HG03025 (cell line): Measurements from ENCODE around the gene FLVCR1.
"Not testable (repeated sequence)": the region's sequence is repeated elsewhere in the genome, so short reads cannot be mapped to it uniquely, and the experiment has no call there.

Experiments
- ATAC-seq: cut with Tn5 transposase; IDR thresholded peaks from one replicate; pipeline ENCODE4 v1.9.1; 2021; ENCODE audit warnings: mild to moderate bottlenecking, moderate library complexity; ENCODE audit not compliant: unreplicated experiment, low FRiP score

The FLVCR1 gene

GRCh38 chr1:212858461-212859265 is 588 bp downstream of the FLVCR1 start:
- ATAC-seq: peak; percentile 16

- no peak for ATAC-seq
Measured at GRCh38 chr1:212860713-212861581, 2.9 kb downstream of the FLVCR1 start.

GRCh38 chr1:212862111-212862690 is 4.1 kb downstream of the FLVCR1 start:
- no peak for ATAC-seq

DNA sequence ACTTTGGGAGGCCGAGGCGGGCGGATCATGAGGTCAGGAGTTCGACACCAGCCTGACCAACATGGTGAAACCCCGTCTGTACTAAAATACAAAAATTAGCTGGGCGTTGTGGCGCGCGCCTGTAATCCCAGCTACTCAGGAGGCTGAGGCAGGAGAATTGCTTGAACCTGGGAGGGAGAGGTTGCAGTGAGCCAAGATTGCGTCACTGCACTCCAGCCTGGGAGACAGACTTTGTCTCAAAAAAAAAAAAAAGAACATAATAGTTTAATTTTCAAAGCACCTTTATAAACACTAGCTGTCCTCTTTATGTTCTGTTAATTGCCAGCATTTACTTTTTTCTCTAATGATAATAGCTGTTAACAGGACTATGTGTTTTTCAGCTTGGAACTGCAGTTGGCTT is 5.3 kb downstream of the FLVCR1 start:
- ATAC-seq: not testable (repeated sequence)

DNA sequence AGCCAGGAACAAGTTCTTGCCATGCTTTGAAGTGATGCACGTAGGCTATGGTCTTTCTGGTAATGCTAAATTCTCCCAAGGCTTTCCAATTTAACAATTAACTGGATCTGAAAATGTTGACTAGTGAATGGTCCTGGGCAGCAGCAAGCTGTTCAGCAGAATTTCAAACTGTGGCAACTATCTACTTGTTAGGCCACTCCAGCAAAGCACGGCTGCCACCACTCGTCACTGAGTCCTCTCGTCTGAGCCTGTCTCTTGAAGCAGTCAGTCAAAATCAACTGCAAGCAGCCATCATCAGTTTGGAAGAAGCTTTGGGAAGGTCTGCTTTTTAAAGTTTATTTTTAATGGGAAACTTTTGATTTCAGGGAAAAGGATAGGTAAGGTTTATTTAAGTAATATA is 6.1 kb downstream of the FLVCR1 start:
- no peak for ATAC-seq

- no peak for ATAC-seq
Measured at GRCh38 chr1:212867192-212867591, 9.1 kb downstream of the FLVCR1 start.

DNA sequence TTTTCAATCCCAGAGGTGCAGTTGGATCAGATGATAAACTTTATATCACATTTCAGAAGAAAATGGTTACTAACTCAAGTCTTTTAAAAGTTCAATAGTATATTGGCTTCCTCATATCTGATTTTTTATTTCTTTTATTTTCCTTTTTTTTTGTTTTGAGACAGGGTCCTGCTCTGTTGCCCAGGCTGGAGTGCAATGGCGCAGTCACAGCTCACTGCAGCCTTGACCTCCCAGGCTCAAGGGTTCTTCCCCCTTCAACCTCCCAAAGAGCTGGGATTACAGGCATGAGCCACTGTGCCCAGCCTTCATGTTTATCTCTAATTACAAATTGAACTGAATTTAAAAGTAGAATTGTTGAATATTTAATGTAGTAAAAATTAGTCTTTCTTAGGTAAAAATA is 13.9 kb downstream of the FLVCR1 start:
- ATAC-seq: no peak

GRCh38 chr1:212873518-212873917 is 15.4 kb downstream of the FLVCR1 start:
- peak; percentile 63 for ATAC-seq

GRCh38 chr1:212878418-212878817 is 20.3 kb downstream of the FLVCR1 start:
- no peak for ATAC-seq

DNA sequence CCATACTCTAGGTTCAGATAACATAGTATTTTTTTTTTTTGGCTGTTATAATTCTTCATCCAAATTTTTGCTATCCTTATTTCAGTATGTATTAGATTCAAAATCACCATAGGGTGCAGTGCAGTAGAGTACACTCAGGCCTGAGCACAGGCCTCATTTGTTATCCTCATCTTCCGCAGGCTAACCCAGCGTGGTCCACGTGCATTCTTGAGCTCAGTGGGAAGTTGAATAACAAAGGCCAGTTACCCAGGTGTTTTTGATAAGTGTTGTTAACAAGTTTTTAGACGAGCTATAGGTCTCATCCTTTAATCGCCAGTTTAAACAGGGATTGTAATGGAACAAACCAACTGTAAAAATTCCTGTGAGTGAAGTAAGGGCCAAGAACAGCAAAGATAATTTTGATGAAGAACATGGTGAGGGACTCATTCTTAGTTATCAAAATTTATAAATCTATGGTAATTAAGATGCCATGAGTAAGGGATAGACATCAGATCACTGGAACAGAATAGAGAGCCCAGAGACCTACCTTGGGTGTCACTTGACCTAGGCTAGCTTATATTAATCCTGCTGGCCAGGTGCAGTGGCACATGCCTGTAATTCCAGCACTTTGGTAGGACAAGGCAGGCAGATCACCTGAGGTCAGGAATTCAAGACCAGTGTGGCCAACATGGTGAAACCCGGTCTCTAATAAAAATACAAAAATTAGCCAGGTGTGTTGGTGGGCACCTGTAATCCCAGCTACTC is 22.0 kb downstream of the FLVCR1 start:
- ATAC-seq: no peak

- no peak for ATAC-seq
Measured at GRCh38 chr1:212884592-212884991, 26.5 kb downstream of the FLVCR1 start.

DNA sequence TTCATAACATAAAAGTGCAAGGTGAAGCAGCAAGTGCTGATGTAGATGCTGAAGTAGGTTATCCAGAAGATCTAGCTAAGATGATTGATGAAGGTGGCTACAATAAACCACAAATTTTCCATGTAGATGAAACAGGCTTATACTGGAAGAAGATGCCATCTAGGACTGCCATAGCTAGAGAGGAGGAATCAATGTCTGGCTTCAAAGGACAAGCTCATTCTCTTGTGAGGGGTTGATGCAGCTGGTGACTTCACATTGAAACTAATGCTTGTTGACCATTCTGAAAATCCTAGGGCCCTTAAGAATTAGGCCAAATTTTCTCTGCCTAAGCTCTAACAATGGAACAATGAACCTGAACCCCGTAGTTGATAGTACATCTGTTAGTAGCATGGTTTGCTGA is 34.0 kb downstream of the FLVCR1 start:
- ATAC-seq: no peak

GRCh38 chr1:212899845-212900244 is 41.8 kb downstream of the FLVCR1 start:
- no peak for ATAC-seq

- no peak for ATAC-seq
Measured at GRCh38 chr1:212901290-212901689, 43.2 kb downstream of the FLVCR1 start.

GRCh38 chr1:212902054-212902453 is 44.0 kb downstream of the FLVCR1 start:
- ATAC-seq: no peak

DNA sequence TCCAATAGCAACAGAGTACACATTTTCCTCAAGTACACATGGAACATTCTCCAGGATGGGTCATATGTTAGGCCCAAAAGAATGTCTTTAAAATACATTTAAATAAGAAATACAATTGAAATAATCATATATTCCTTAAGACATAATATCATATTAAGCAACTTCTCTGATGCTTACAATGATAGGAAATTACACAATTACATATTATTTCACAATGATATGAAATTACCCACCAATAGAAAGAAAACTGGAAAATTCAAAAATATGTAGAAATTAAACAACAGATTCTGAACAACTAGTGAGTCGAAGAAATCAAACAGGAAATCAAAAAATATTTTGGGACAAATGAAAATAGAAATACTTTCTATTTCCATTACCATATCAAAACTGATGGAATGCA is 45.6 kb downstream of the FLVCR1 start:
- ATAC-seq: no peak

DNA sequence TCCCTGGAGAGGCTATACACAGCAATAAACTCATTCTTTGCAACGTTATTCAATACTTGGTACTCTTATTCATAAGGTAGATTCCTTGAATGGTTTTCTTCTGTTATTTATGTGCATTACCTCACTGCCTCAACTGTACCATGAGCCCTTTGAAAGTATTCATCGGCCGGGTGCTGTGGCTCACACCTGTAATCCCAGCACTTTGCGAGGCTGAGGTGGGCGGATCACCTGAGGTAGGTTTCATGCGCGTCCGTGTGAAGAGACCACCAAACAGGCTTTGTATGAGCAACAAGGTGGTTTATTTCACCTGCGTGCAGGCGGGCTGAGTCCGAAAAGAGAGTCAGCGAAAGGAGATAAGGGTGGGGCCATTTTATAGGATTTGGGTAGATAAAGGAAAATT is 50.0 kb downstream of the FLVCR1 start:
- not testable (repeated sequence) for ATAC-seq

DNA sequence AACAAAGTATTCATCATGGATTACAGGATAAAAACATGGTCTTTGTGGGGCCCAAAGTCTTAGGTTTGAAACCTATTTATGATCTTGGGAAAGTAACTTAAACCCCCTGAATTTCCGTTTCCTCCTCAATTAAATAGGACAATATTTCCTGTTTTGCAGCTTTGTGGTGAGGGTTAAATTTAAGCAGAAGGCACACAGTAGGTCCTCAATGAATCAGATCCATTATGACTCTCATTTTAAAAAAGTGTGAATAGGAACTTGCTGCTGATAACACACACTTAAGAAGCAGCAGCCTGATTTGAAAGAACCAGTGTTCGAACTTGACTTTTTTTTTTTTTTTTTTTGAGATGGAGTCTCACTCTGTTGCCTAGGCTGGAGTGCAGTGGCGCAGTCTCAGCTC is 50.9 kb downstream of the FLVCR1 start:
- no peak for ATAC-seq

DNA sequence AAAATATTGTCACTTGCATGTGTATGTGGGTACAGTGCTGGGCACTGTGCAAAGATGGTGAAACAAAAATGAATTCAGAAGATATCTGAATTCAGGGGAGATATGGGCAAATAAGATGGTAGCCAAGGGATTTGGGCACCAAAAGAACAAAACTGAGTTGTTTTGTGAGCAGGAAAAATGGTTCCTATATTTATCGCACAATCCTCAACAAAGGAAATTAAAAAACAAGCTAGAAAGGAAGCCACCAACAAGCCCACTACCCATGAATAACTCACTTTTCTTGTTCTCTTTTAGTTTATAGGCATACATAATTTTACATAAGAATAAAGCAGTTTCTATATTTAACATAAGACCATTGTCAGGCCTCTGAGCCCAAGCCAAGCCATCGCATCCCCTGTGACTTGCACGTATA is 51.6 kb downstream of the FLVCR1 start:
- no peak for ATAC-seq

DNA sequence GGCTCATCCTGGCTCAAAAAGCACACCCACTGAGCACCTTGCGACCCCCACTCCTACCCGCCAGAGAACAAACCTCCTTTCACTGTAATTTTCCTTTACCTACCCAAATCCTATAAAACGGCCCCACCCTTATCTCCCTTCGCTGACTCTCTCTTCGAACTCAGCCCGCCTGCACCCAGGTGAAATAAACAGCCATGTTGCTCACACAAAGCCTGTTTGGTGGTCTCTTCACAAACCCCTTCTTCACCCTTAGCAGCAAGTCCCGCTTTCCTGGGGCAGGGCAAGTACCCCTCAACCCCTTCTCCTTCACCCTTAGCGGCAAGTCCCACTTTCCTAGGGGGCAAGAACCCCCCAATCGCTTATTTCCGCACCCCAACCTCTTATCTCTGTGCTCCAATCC is 52.1 kb downstream of the FLVCR1 start:
- ATAC-seq: not testable (repeated sequence)

- ATAC-seq: not testable (repeated sequence)
Measured at GRCh38 chr1:212913638-212914037, 55.6 kb downstream of the FLVCR1 start.
